Astrocyte of the spinal cord (primary cell): ENCODE data around the gene TENT5A.
A peak's percentile ranks its signal among the peaks of the same experiment; 100 is the strongest.

Source experiments
- DNase-seq: peaks from one replicate; pipeline ENCODE4 v3.0.0; 2011; ENCODE audit warnings: low read depth, low spot score
- H3K4me3 ChIP-seq: 2 replicates; pipeline ENCODE4 v1.5.1; 2011; ENCODE audit warnings: low read depth, mild to moderate bottlenecking, low read length, moderate library complexity
- CTCF ChIP-seq: IDR thresholded peaks from 2 replicates; pipeline ENCODE4 v1.5.1; 2012; ENCODE audit warnings: low read depth, mild to moderate bottlenecking, low read length, inconsistent platforms
- in situ Hi-C: cut with HindIII; loops from 2 replicates; pipeline ENCODE4 v1.10.0; 2017; ENCODE audit warnings: low sequenced_read_pairs

Gene TENT5A

GRCh38 chr6:81793821-81794475, 41.5 kb upstream of the TENT5A start:
- no peak for TF ChIP-seq CTCF
- in situ Hi-C loops = no loop called here
- peak; percentile 49 for DNase-seq
- H3K4me3 ChIP-seq = no peak overlapping the region

GRCh38 chr6:81792826-81793225, 40.3 kb upstream of the TENT5A start:
- peak; percentile 66 for DNase-seq
- H3K4me3 ChIP-seq = no peak overlapping the region
- no peak for TF ChIP-seq CTCF
- in situ Hi-C loops = no loop called here

GRCh38 chr6:81791756-81792155, 39.3 kb upstream of the TENT5A start:
- in situ Hi-C loops = no loop called here
- TF ChIP-seq CTCF = no peak

GRCh38 chr6:81790034-81790433, 37.6 kb upstream of the TENT5A start:
- no peak for DNase-seq
- no peak for TF ChIP-seq CTCF
- in situ Hi-C loops = no loop called here
- no peak overlapping the region for H3K4me3 ChIP-seq

More at GRCh38 chr6:81791756-81792155, 39.3 kb upstream of the TENT5A start:
- no peak for DNase-seq
- H3K4me3 ChIP-seq = no peak overlapping the region

- TF ChIP-seq CTCF = no peak
- no peak for DNase-seq
- H3K4me3 ChIP-seq = no peak overlapping the region
- in situ Hi-C loops = no loop called here
Measured at GRCh38 chr6:81789291-81789690, 36.8 kb upstream of the TENT5A start.

GRCh38 chr6:81788748-81789147, 36.3 kb upstream of the TENT5A start:
- TF ChIP-seq CTCF = no peak
- DNase-seq = no peak
- H3K4me3 ChIP-seq = no peak overlapping the region
- in situ Hi-C loops = no loop called here
